Tibial nerve (tissue), 4 donors: ENCODE results near the gene LLGL2. TPM values are rescaled to one million over a fixed set of nuclear protein-coding genes. Genes with fewer than 3 reads are reported as not detected.

Experiments used
- DNase-seq, 2 donors: peaks; one replicate each; pipeline ENCODE4 v3.0.0-alpha.2; 2019; ENCODE audit warnings: low spot score in 2 of 2
- H3K27ac ChIP-seq, 4 donors: fragments of 200-600 bp; sonication (generic) in 3 of 4; one replicate each; pipeline ENCODE4 v1.5.1; 2017 to 2019; ENCODE audit warnings: mild to moderate bottlenecking in 1 of 4
- H3K27me3 ChIP-seq, 2 donors: fragments of 200-600 bp; sonication (generic) in 1 of 2; one replicate each; pipeline versions ENCODE4 v1.5.1 to v1.6.0; 2017 to 2019
- H3K36me3 ChIP-seq, 3 donors: fragments of 200-600 bp; sonication (generic); one replicate each; pipeline ENCODE4 v1.5.1; 2018 to 2019
- H3K4me1 ChIP-seq, 4 donors: fragments of 200-600 bp; sonication (generic) in 3 of 4; one replicate each; pipeline ENCODE4 v1.5.1; 2017 to 2019
- H3K4me3 ChIP-seq, 4 donors: fragments of 200-600 bp; sonication (generic) in 3 of 4; one replicate each; pipeline ENCODE4 v1.5.1; 2017 to 2019; ENCODE audit warnings: mild to moderate bottlenecking in 1 of 4, moderate library complexity in 1 of 4
- H3K9me3 ChIP-seq, 4 donors: fragments of 200-600 bp; sonication (generic) in 3 of 4; one replicate each; pipeline ENCODE4 v1.5.1; 2017 to 2019
- EP300 ChIP-seq, 2 donors: sonication (generic); formaldehyde crosslinking; IDR thresholded peaks; one replicate each; pipeline ENCODE4 v1.6.1; 2017; ENCODE audit warnings: antibody characterized with exemption in 2 of 2, mild to moderate bottlenecking in 1 of 2
- POLR2A ChIP-seq, 2 donors: fragments of 450-650 bp; IDR thresholded peaks; one replicate each; pipeline ENCODE4 v1.6.1; 2017; ENCODE audit warnings: antibody characterized with exemption in 2 of 2, mild to moderate bottlenecking in 2 of 2, moderate library complexity in 2 of 2
- WGBS, 2 donors: methylation state at CpG; one replicate each; pipeline ENCODE4 v1.1.5; 2018; 5-methylcytosine and 5-hydroxymethylcytosine counted together
- total RNA-seq, 4 donors: library from RNA; depleted of rRNA; stranded (reverse); fragments of >200 nt; gene quantifications; one replicate each; pipeline ENCODE4 v1.1.0, GENCODE V29; 2016
- TF ChIP-seq, protein P1 (sequence below), 5 experiments: fragments of 200-600 bp in 3 of 5; fragments of 450-650 bp in 2 of 5; sonication (generic) in 3 of 5; IDR thresholded peaks; one replicate each; pipeline ENCODE4 v1.5.1; 2016 to 2019; ENCODE audit warnings: antibody characterized with exemption in 5 of 5, mild to moderate bottlenecking in 3 of 5, moderate library complexity in 2 of 5

Gene LLGL2
- total RNA-seq, 4 donors from 2014 or later, result 8.4 to 18.4 (median 8.8) TPM

DNA sequence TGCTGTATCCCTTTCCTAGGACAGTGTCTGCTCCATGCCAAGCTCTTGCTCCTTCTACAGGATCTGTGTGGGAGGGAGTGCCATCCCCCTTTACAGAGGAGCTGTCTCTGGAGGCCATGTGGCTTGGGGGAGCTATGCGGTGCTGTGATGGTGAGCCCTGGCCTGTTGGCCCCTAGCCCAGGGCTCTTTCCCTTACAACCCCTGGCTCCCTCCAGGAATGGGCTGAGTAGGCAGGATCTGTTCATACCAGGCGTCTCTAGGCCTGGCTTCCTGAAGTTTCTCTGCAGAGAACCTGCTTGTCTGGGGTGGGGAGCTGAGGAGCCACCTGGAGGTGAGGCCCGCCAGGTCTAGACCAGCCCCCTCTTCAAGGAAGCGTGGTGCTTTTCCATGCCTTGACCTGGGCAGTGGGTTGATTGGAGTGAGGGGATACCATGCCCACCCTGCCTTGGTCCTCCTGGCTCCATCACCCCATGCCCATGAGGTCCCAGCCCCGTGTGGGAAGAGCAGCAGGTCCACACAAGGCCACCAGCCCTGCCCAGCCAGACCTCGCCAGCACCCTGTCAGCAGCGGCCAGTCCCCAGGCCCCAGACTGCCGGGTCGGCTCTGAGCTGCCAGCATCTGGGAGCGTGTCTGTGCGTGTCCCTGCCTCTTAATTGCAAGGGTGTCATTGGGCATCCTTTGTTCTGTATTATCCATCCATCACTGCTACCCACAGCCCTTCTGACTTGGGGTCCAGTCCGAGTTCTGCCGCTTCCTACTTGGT lies 14.7 kb downstream of the LLGL2 start:
- Histone ChIP-seq H3K4me3 (no peak overlapping the region), H3K27me3 (no peaks in the 10 kb centered on the region), H3K27ac (no peak overlapping the region), H3K36me3 (no peaks in the 10 kb centered on the region), H3K4me1 (no peaks in the 10 kb centered on the region), H3K9me3 (no peaks in the 10 kb centered on the region)
- TF ChIP-seq, protein P1, sequence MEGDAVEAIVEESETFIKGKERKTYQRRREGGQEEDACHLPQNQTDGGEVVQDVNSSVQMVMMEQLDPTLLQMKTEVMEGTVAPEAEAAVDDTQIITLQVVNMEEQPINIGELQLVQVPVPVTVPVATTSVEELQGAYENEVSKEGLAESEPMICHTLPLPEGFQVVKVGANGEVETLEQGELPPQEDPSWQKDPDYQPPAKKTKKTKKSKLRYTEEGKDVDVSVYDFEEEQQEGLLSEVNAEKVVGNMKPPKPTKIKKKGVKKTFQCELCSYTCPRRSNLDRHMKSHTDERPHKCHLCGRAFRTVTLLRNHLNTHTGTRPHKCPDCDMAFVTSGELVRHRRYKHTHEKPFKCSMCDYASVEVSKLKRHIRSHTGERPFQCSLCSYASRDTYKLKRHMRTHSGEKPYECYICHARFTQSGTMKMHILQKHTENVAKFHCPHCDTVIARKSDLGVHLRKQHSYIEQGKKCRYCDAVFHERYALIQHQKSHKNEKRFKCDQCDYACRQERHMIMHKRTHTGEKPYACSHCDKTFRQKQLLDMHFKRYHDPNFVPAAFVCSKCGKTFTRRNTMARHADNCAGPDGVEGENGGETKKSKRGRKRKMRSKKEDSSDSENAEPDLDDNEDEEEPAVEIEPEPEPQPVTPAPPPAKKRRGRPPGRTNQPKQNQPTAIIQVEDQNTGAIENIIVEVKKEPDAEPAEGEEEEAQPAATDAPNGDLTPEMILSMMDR (IDR thresholded peaks at IDR 0.05), result no peak
- TF ChIP-seq POLR2A (IDR thresholded peaks at IDR 0.05), result no peak
- no peak for TF ChIP-seq EP300 (IDR thresholded peaks at IDR 0.05)
- WGBS, 2 donors, result 85 to 86% methylated on average over 11 to 13 of the region's 13 CpGs
- no peak for DNase-seq

DNA sequence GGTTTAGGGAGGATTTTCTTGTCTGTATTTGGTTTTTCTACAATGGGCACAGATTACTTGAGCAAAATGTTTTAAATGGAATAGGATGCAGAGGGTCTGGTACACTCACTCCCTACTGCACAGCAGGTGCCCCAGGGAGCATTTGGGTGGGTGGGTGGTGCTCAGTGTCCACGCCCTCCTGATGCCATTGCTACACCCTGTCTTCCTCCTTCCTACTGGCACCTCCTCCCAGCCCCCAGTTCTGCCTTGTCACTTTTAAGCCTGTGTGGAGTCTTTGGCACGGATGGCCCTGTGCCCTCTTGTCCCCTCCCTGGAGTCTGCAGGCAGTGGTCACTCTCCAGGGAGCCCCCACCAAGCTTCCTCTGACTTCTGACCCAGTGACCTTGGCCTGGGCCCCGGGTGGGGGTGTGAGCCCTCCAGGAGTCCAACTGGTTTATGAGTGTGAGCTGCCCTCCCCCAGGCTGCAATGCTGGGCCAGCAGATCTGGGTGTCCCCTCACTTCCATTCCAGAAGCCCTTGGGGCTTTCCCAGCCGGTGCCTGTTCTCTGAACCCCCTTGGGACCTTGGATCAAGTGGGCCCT lies 15.5 kb downstream of the LLGL2 start:
- DNase-seq, result no peak
- Histone ChIP-seq H3K36me3 (no peaks in the 10 kb centered on the region), H3K27me3 (no peaks in the 10 kb centered on the region), H3K4me1 (no peaks in the 10 kb centered on the region), H3K27ac (peak overlapping the region in 1 of 4 donors; percentile 34), H3K9me3 (no peaks in the 10 kb centered on the region), H3K4me3 (no peak overlapping the region)
- no peak for TF ChIP-seq EP300 (IDR thresholded peaks at IDR 0.05)
- no peak for TF ChIP-seq POLR2A (IDR thresholded peaks at IDR 0.05)
- TF ChIP-seq, protein P1 (IDR thresholded peaks at IDR 0.05), result no peak
- 54 to 65% methylated on average over 4 of the region's 4 CpGs for WGBS, 2 donors

DNA sequence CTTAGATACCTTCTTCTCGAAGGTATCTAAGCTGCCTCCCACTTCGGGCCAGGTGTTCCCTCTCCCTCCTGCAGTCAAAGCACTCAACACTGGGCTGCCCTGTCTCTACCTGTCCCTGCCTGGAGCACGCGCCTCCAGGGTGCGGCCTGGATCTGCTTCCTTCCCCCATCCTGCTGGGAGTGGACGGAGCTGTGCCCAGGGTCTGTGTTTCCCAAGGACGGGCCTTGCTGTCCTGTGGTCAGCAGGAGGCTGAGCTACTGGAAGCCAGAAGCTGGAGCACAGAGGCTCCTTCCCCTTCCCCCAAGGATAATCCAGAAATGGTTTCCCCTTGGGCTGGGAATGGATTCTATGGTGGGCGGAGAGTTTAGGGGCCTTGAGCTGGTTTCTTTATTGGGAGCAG lies 16.7 kb downstream of the LLGL2 start:
- TF ChIP-seq POLR2A (IDR thresholded peaks at IDR 0.05) (no peak), EP300 (IDR thresholded peaks at IDR 0.05) (no peak)
- TF ChIP-seq, protein P1 (IDR thresholded peaks at IDR 0.05), result no peak
- Histone ChIP-seq H3K4me3 (no peak overlapping the region), H3K9me3 (no peaks in the 10 kb centered on the region), H3K36me3 (no peaks in the 10 kb centered on the region), H3K27me3 (no peaks in the 10 kb centered on the region), H3K4me1 (no peaks in the 10 kb centered on the region), H3K27ac (no peak overlapping the region)
- no peak for DNase-seq
- WGBS, 2 donors, result 89 to 90% methylated on average over 8 of the region's 8 CpGs

DNA sequence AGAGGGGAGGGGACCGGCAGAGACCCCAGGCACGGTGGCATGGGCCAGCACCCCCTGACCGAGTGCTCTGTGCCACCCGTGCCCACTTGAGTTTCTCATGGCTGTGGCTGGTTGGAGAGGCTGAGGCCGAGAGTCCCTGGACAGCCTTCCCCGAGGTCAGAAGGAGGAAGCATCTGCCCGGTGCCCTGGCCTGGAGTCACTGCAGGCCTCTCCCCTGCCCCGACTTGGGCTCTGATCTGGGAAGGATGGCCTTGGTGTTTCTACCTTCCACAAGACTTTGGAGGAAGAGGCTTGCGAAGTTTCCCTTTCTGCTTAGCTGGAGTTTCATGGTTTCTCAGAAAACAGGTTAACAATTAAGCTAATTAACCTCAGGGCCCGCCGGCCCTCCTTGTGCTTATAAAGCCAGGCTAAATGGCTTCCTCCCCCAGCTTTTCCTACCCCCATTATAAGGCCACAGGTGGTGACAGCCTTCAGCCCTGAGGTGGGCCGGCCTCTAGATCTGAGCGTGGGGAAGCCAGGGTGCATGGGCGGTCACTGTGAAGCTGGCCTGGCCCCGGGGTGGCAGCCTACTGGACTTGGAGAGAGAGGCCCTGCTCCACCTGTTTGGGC lies 17.3 kb downstream of the LLGL2 start:
- Histone ChIP-seq H3K27ac (no peak overlapping the region), H3K4me1 (no peaks in the 10 kb centered on the region), H3K9me3 (no peaks in the 10 kb centered on the region), H3K4me3 (no peak overlapping the region), H3K27me3 (no peaks in the 10 kb centered on the region), H3K36me3 (no peaks in the 10 kb centered on the region)
- TF ChIP-seq EP300 (IDR thresholded peaks at IDR 0.05), result no peak
- TF ChIP-seq, protein P1 (IDR thresholded peaks at IDR 0.05), result no peak
- no peak for TF ChIP-seq POLR2A (IDR thresholded peaks at IDR 0.05)
- WGBS, 2 donors, result 74 to 85% methylated on average over 14 to 15 of the region's 15 CpGs
- no peak for DNase-seq

DNA sequence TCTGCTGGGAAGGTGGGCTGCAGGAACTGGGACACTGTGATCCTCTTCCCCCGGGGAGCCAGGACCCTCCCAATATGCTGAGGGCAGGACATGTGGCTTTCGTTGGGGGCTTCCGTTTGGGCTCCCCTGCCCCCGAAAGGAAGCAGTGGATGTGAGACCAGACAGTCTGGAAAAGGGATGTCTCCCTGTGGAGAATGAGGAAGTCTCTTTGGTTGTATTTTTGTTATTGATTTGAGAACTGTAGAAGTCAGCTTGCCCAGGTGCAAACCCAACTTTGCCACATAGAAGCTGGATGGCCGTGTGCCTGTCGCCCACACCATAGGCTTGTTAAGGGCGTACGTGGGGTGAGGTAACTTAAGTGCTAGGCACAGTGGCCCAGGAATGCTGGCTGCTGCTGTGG lies 18.8 kb downstream of the LLGL2 start:
- 83 to 84% methylated on average over 4 to 8 of the region's 8 CpGs for WGBS, 2 donors
- no peak overlapping the region for H3K4me3 ChIP-seq
- no peaks in the 10 kb centered on the region for H3K36me3 ChIP-seq
- no peaks in the 10 kb centered on the region for H3K9me3 ChIP-seq
- TF ChIP-seq POLR2A (IDR thresholded peaks at IDR 0.05), result no peak
- TF ChIP-seq, protein P1 (IDR thresholded peaks at IDR 0.05), result no peak
- no peak for TF ChIP-seq EP300 (IDR thresholded peaks at IDR 0.05)
- no peaks in the 10 kb centered on the region for H3K4me1 ChIP-seq
- H3K27me3 ChIP-seq, result no peaks in the 10 kb centered on the region
- no peak overlapping the region for H3K27ac ChIP-seq
- no peak for DNase-seq
